Measurements from ENCODE around the gene CRTC3.
A peak's percentile ranks its signal among the peaks of the same experiment; 100 is the strongest.

The CRTC3 gene

GRCh38 chr15:90529371-90530249 is at the start of gene CRTC3:
CRTC3 (plus strand) TSS chr15:90529923; CDS start chr15:90530072, 149 bp downstream.
- peak in 1 of 2 experiments; percentile 15 for TF ChIP-seq CTCF (IDR thresholded peaks at IDR 0.05)
- H3K4me3 ChIP-seq: peak within 1 kb of the TSS; percentile 96 to 97
- H3K36me3 ChIP-seq: no peaks in the 10 kb centered on the region
- H3K9me3 ChIP-seq: no peaks in the 10 kb centered on the region
- H3K4me1 ChIP-seq: peaks cover 0 to 45% (median 27%) of the 10 kb centered on the region in 4 donors
- H3K27me3 ChIP-seq: no peaks in the 10 kb centered on the region
- peak; percentile 43 to 78 for DNase-seq
- intact Hi-C loops (cut with DNase I; ENCODE audit: low total_unique reads): loop anchor here (5.0 kb wide), 1 partner anchor 78 kb away; no protein-coding TSS in a partner anchor
- H3K27ac ChIP-seq: peak within 1 kb of the TSS; percentile 90 to 96

- no peaks in the 10 kb centered on the region for H3K9me3 ChIP-seq
- TF ChIP-seq CTCF (IDR thresholded peaks at IDR 0.05): no peak
- H3K27ac ChIP-seq: peak overlapping the region in 1 of 2 donors; percentile 63
- peaks cover 65 to 91% (median 89%) of the 10 kb centered on the region in 3 donors for H3K36me3 ChIP-seq
- intact Hi-C loops (cut with DNase I; ENCODE audit: low total_unique reads): loop anchor here (2.0 to 10.0 kb wide), 3 partner anchors 119 to 186 kb away; no protein-coding TSS in a partner anchor
- no peak for DNase-seq
- no peak overlapping the region for H3K4me3 ChIP-seq
- peaks cover 0 to 29% (median 7%) of the 10 kb centered on the region in 4 donors for H3K4me1 ChIP-seq
- H3K27me3 ChIP-seq: no peaks in the 10 kb centered on the region
Measured at GRCh38 chr15:90481023-90481422, 48.7 kb upstream of the CRTC3 start.

- peaks cover 0 to 29% (median 7%) of the 10 kb centered on the region in 4 donors for H3K4me1 ChIP-seq
- H3K4me3 ChIP-seq: no peak overlapping the region
- TF ChIP-seq CTCF (IDR thresholded peaks at IDR 0.05): peak; percentile 64 to 80
- H3K27me3 ChIP-seq: no peaks in the 10 kb centered on the region
- H3K36me3 ChIP-seq: peaks cover 66 to 91% (median 89%) of the 10 kb centered on the region in 3 donors
- peak overlapping the region; percentile 36 to 63 for H3K27ac ChIP-seq
- DNase-seq: peak in 1 of 2 donors; percentile 35
- intact Hi-C loops (cut with DNase I; ENCODE audit: low total_unique reads): loop anchor here (5.0 to 10.0 kb wide), 2 partner anchors 120 to 188 kb away; no protein-coding TSS in a partner anchor
- no peaks in the 10 kb centered on the region for H3K9me3 ChIP-seq
Measured at GRCh38 chr15:90482124-90483011, 47.4 kb upstream of the CRTC3 start.

- H3K36me3 ChIP-seq: peaks cover 66 to 91% (median 89%) of the 10 kb centered on the region in 3 donors
- H3K27ac ChIP-seq: no peak overlapping the region
- no peaks in the 10 kb centered on the region for H3K27me3 ChIP-seq
- no peaks in the 10 kb centered on the region for H3K9me3 ChIP-seq
- no peak for DNase-seq
- TF ChIP-seq CTCF (IDR thresholded peaks at IDR 0.05): no peak
- intact Hi-C loops (cut with DNase I; ENCODE audit: low total_unique reads): loop anchor here (5.0 to 10.0 kb wide), 2 partner anchors 121 to 188 kb away; no protein-coding TSS in a partner anchor
- H3K4me1 ChIP-seq: peaks cover 0 to 29% (median 7%) of the 10 kb centered on the region in 4 donors
- H3K4me3 ChIP-seq: no peak overlapping the region
Measured at GRCh38 chr15:90483012-90483307, 46.8 kb upstream of the CRTC3 start.

GRCh38 chr15:90483637-90484036 is 46.1 kb upstream of the CRTC3 start:
- Histone ChIP-seq H3K27ac (no peak overlapping the region), H3K27me3 (no peaks in the 10 kb centered on the region), H3K36me3 (peaks cover 66 to 91% (median 87%) of the 10 kb centered on the region in 3 donors), H3K4me3 (no peak overlapping the region), H3K4me1 (peaks cover 0 to 24% (median 7%) of the 10 kb centered on the region in 4 donors), H3K9me3 (no peaks in the 10 kb centered on the region)
- intact Hi-C loops (cut with DNase I; ENCODE audit: low total_unique reads): loop anchor here (5.0 to 10.0 kb wide), 2 partner anchors 121 to 189 kb away; no protein-coding TSS in a partner anchor
- DNase-seq: no peak
- no peak for TF ChIP-seq CTCF (IDR thresholded peaks at IDR 0.05)

Measured in tibial artery (tissue), 4 donors.